GM10847 (cell line): ENCODE results near the gene UQCR11.

ENCODE experiments used
- POLR2A ChIP-seq: IDR thresholded peaks from 2 replicates; pipeline ENCODE4 v1.6.1; 2011; ENCODE audit not compliant: insufficient read length; ENCODE audit errors: extremely low read depth

The UQCR11 gene

DNA sequence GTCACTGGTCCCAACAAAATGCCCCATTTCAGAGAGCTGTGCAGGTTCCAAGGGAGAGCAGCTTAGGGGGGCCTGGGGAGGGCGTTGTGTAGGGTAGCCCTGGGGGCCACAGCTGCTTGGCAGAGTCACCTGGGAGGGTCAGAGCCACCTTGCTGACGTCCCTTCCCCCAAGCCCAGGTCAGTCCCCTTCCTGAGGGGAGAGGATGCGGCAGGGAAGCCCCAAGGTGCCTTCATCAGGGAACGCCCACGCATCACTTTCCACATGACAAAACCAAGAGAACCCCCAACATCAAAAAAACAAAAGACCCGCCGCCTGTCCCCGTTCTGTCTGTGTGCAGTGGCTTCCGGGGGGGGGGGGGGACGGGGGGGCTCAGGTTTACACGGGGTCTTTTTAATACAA is 5.3 kb upstream of the UQCR11 start:
- no peak for TF ChIP-seq POLR2A

DNA sequence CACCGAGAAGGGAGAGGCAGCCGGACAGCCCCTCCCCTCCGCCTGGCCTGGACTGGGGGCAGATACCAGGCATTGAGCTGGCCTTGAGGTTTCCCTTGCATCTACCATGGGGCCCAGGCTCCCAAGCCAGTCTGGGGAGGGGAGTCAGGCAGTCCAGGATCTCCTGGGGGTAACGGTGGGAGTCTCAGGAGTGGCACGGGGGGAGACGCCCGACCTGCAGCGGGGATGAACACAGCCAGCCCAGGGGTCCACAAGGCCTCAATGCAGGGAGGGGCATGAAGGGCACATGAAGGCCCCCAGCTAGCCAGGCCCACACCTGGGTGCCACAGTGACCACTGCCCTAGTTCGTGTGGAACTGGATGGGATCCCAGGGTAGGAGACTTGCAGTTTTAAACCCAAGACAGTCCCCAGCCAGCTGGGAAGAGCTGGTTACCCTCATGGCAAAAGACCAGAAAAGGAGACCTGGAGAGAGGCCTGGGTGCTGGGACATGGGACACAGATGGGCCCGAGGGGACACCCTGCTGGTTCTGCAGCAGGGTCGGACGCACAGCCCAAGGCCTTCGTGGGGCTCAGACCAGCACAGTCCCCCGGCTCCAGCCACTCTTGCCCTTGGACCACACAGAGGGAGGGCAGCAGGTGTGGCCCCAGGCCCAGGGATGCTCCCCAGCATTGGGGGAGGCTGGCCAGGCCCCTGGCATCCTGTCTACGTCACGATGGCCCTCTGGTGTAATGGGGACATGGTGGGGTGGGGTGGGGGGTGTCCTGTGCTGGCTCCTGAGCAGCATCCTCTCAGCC is 4.6 kb upstream of the UQCR11 start:
- no peak for TF ChIP-seq POLR2A

DNA sequence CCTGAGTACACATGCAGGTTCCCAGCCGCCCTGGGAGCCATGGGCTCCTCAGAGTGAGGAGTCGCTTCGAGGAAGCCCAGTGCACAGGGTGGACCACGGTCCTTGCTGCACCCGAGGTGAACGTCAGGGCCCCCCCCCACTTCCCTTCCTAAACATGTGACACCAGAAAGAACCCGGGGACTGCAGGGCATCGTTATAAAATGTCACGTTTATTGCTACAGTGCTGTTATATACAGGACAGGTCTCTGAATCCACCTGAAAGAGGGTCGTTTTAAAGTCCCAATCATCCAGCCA is 3.8 kb upstream of the UQCR11 start:
- TF ChIP-seq POLR2A = no peak

DNA sequence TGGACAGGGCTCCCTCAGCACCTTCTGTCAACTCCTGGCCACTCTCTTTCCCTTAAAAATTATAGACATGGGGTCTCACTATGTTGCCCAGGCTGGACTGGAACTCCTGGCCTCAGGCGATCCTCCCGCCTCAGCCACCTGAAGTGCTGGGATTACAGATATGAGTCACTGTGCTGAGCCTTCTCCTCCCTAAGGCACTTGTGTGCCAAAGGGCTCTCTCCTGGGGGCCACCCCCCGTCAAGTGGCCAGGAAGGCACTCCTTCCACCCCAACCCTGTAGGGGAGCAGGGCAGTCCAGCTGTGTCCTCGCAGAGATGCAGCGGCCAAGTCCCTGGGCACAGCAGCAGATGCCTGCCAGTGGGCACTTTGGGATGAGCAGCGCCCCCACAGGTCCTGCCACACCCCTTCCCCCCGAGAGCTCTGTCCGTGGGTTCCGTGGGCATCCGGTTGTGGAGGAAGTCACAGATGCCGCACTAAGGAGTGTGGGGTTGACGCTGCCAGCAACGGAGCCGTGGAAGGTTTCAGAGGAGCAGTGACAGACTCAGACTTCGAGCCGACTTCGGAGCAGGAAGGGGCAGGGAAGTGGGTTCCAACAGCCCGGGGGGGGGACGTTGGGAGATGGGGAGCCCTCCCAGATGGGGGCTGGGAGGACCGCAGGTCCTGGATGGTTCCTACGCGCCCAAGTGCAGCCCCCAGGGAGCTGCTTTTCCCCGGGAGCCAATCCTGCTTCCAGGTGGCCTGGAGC is 3.3 kb upstream of the UQCR11 start:
- no peak for TF ChIP-seq POLR2A

DNA sequence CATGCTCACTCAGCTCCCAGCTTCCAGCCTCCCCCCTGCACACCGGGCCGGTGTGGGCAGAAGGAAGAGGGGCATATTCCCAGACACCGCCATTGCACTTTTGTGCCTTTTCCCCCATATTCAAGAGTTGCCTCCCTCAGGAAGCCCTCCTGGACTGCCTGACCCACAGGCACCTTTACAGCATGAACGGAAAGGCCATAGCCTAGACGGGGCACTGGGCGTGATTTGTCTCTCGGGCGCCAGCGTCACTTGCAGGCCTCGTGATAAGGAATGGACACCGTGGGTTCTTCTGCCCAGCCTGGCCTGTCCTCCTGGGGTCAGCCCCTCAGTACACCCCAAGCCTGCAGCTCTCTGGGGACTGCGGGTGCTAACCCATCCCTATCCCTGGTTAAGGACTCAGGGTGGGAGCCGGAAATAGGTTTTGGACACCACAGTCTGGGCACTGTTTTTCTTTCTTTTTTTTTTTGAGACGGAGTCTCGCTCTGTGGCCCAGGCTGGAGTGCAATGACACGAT is 933 bp upstream of the UQCR11 start:
- TF ChIP-seq POLR2A = no peak

DNA sequence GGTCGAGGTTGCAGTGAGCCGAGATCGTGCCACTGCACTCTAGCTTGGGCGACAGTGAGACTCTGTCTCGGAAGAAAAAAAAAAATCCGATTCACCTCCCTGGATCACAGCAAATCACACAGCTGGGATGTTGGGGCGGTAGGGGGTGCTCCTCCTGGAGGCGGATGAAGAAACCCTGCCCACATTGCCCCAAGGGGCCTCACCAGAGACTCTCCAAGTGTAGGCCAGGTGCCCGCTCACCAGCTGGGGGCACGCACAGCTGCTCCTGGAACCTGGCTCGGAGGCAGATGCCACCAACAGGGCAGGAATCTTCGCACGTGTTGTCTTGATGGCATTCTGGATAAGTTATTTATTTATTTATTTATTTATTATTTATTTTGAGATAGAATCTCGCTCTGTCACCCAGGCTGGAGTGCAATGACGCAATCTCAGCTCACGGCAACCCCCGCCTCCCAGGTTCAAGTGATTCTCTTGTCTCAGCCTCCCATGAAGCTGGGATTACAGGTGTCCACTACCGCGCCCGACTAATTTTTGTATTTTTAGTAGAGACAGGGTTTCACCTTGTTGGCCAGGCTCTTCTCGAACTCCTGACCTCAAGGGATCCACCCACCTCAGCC is 3.1 kb downstream of the UQCR11 start:
- TF ChIP-seq POLR2A = no peak

DNA sequence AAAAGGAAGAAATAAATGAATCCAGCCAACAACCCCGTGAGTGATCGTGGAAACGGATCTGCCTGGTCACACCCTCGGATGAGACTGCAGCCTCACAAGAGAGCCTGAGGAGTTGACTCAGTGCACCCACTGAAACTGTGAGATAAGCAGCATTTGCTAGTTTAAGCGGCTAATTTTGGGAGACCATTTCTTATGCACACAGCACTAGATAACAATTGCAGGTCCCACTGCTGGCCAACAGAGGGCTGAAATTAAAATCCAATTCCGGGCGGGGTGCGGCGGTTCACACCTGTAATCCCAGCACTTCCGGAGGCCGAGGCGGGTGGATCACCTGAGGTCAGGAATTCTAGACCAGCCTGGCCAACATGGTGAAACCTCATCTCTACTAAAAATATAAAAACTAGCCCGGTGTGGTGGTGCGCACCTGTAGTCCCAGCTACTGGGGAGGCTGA is 3.6 kb downstream of the UQCR11 start:
- no peak for TF ChIP-seq POLR2A

DNA sequence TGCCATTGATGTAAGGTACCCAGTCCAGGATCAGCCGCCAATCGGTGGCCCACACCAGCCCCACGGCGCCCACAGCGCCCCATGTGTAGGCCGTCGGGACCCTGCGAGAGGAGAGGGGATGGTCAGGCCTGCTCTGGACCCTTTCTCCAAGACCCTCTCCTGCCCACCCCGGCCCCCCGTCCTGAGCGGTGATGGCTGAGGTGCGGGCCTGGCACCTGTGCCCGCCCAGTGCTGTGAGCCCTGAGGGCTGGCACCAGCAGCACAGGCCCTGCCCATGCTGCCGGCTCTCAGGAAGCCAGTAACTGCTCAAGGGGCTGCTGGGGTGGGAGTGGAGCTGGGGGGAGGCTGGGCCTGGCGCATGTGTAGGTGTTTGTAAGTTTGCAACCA is 5.8 kb downstream of the UQCR11 start:
- no peak for TF ChIP-seq POLR2A

DNA sequence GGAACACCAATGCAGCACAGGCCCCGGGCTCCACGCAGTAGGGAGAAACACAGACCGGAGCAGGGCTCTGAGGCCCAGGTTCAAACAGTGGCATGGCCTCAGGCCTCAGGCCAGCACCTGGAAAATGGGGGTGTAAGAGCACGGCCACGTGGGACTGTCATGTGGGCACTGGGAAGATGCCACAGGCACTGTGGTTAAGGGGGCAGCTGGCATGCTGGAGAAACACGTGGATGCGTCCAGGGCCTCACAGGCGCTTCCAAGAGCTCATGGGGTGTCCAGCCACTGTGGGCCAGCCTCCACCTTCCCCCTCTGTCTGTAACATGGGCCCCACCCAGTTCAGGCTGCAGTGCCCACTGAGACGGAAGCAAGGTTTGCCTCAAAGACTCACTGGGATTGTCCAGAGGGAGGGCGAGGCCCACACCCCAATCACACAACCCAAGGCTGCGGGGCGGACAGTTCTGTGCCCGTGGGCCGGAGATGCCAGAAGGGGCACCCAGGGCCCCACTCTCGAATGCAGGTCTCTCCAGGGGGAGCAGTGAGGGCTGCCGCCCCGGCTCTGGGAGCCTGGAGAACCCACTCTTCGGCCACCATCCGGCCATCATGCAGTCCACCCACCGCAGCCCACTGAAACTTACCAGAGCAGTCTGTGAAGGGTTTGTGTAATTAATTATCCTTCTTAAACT is 6.3 kb downstream of the UQCR11 start:
- TF ChIP-seq POLR2A = no peak

DNA sequence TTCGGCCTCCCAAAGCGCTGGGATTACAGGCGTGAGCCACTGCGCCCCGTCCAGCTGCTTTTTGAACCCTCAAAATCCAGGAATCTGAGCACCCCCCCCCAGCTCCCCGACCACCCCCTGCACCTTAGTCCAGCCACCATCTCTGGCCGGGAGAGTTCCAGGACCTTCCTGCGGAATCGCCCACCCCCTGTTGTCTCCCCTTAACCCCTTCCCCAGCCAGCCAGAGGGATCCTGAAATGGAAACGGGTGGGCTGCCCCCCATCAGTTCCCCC is 11.8 kb downstream of the UQCR11 start:
- no peak for TF ChIP-seq POLR2A

DNA sequence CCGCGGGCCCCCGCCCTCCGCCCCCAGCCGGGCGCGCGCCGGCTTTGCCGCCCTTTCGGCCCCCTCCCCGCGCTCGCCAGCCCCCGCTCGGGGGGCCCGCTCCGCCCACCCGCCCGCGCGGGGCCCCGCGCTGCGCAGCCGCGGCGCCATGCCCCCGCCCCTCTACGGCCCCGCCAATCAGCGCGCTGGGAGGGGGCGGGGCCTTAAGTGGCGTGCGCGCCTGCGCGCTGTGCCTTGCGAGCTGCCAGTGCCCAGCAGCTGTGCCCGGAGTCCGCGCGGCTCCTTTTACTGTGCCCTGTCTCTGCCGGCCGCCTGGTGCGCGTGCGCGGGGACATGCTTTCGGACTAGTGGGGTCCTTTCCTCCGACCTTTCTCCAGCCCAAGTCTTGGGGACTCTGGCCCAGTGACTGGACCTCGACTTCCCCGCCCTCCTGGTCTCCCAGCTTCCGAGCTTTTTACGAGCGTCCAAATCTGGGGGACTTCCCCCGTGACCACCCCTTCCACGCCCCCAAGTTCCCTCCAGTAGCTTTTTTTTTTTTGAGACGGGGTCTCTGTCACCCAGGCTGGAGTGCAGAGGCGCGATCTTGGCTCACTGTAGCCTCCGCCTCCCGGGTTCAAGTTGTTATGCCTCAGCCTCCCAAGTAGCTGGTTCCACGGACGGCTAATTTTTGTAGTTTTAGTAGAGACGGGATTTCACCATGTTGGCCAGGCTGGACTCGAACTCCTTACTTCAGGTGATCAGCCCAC is 12.3 kb downstream of the UQCR11 start, which contains the start of gene MBD3:
Gene MBD3, minus strand, starts transcription at position 111 of the 746 bp plus-strand sequence. CDS start 234 bp downstream, outside the sequence.
- TF ChIP-seq POLR2A = peak; percentile 84

DNA sequence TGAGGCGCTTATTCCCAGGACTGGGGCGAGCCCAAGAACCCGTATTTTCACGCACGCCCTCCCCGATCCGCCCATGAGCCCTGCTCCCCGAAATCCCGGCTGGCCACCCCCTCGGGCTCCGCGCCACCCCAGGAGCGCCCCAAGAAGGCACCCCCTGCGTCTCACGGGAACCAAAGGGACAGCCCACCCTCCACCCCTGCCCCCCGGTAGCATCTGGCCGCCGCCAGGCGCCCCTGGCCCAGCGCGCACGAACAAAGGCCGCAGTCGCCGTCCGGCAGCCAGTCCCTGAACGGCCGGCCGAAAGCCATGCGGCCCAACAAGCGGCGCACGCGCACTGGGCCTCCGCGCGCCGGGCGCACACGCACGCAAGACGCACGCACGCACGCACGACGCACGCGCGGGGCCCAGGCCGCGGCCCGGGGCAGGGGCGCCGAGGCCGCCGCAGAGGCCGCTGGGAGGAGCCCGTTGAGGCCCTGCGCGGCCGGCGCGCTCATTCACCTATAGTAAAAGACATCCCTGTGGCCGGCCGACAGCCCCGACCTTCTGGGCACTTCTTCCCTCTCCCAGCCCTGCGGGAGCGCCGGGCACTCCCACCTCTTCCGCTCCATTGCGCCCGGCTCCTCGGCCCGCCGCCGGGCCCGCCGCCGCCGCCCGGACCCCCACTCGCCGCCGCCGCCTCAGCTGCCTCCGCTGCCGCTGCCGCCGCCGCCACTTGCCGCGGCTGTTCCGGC is 13.1 kb downstream of the UQCR11 start:
- peak; percentile 95 for TF ChIP-seq POLR2A

DNA sequence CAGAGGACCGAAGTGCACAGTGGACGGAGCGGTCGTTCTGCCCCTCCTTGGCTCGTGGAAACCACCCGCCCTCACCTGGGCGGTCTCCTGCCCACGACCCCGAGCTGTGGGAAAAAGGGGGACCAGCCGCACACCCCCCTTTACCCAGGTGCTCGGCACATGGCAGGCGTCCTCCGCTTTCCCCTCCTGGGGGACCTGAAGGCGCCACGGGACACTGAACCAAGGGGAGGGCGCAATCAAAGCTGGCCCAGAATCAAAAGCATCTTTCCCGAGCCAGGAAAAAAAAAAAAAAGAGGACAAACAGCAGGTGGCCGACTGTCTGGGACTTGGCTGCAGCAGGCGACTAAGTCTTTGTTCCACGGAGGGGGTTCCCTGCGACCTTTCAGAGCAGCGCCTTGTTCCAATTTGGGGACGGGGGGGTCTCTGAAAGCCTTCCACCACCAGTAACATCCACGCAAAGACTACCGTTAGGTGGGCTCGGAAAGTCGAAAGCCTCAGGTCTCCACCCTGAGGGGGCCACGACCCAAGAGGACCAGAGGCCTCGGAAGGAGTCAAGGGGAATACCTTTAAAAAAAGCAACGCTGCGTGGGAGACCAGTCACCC is 13.7 kb downstream of the UQCR11 start:
- TF ChIP-seq POLR2A = no peak
